Glutamatergic neuron (in vitro differentiated cells): ENCODE measurements around the gene CAV1. TPM values are rescaled to one million over a fixed set of nuclear protein-coding genes. Genes with fewer than 3 reads are reported as not detected.

Experiments
- DNase-seq: peaks from one replicate; pipeline ENCODE4 v3.0.0; 2022
- H3K27ac Mint-ChIP-seq: one replicate; pipeline ENCODE4 v1.8.0; 2020; ENCODE audit warnings: mild to moderate bottlenecking, mixed read lengths, inconsistent platforms; ENCODE audit not compliant: unreplicated experiment
- H3K27me3 Mint-ChIP-seq: one replicate; pipeline ENCODE4 v1.8.0; 2020; ENCODE audit warnings: mild to moderate bottlenecking, moderate library complexity, mixed read lengths, inconsistent platforms; ENCODE audit not compliant: unreplicated experiment
- H3K36me3 Mint-ChIP-seq: one replicate; pipeline ENCODE4 v1.8.0; 2020; ENCODE audit warnings: mild to moderate bottlenecking, mixed read lengths, inconsistent platforms; ENCODE audit not compliant: unreplicated experiment
- H3K4me1 Mint-ChIP-seq: one replicate; pipeline ENCODE4 v1.8.0; 2020; ENCODE audit warnings: mild to moderate bottlenecking, low read depth, mixed read lengths, inconsistent platforms; ENCODE audit not compliant: unreplicated experiment
- H3K4me3 Mint-ChIP-seq: one replicate; pipeline ENCODE4 v1.8.0; 2020; ENCODE audit warnings: mild to moderate bottlenecking, mixed read lengths, inconsistent platforms; ENCODE audit not compliant: unreplicated experiment
- H3K9me3 Mint-ChIP-seq: one replicate; pipeline ENCODE4 v1.8.0; 2020; ENCODE audit warnings: mild to moderate bottlenecking, moderate library complexity, mixed read lengths, inconsistent platforms; ENCODE audit not compliant: unreplicated experiment
- CTCF ChIP-seq: fragments of 200-600 bp; sonication (generic); IDR thresholded peaks from one replicate; pipeline ENCODE4 v1.5.0; 2021; ENCODE audit not compliant: partially characterized antibody, unreplicated experiment
- total RNA-seq: library from RNA; stranded (reverse); fragmentation: NEBNext Ultra II Directional; extraction: Animal tissue kit (Norgen Biotek cat#: 25700); gene quantifications from one replicate; pipeline ENCODE4 v1.2.1, GENCODE V29; 2021; ENCODE audit not compliant: unreplicated experiment

CAV1 gene
- total RNA-seq, 1 donor from 2014 or later = 0.78 TPM

GRCh38 chr7:116494472-116494871, 30.4 kb upstream of the CAV1 start:
- no peak overlapping the region for H3K4me3 Mint-ChIP-seq
- TF ChIP-seq CTCF = no peak
- no peaks in the 10 kb centered on the region for H3K4me1 Mint-ChIP-seq
- DNase-seq = no peak
- H3K27me3 Mint-ChIP-seq = no peaks in the 10 kb centered on the region
- no peaks in the 10 kb centered on the region for H3K36me3 Mint-ChIP-seq
- H3K9me3 Mint-ChIP-seq = no peaks in the 10 kb centered on the region
- no peak overlapping the region for H3K27ac Mint-ChIP-seq

- no peak overlapping the region for H3K27ac Mint-ChIP-seq
- H3K4me3 Mint-ChIP-seq = no peak overlapping the region
- peaks cover 6% of the 10 kb centered on the region for H3K4me1 Mint-ChIP-seq
- no peak for DNase-seq
- no peaks in the 10 kb centered on the region for H3K36me3 Mint-ChIP-seq
- H3K9me3 Mint-ChIP-seq = no peaks in the 10 kb centered on the region
- TF ChIP-seq CTCF = no peak
- H3K27me3 Mint-ChIP-seq = no peaks in the 10 kb centered on the region
Observed at GRCh38 chr7:116495736-116496135, 29.1 kb upstream of the CAV1 start.

GRCh38 chr7:116496653-116497052, 28.2 kb upstream of the CAV1 start:
- Mint-ChIP-seq H3K27me3 (no peaks in the 10 kb centered on the region), H3K36me3 (no peaks in the 10 kb centered on the region), H3K9me3 (no peaks in the 10 kb centered on the region), H3K4me1 (peaks cover 7% of the 10 kb centered on the region), H3K4me3 (no peak overlapping the region), H3K27ac (no peak overlapping the region)
- no peak for DNase-seq
- no peak for TF ChIP-seq CTCF

DNA sequence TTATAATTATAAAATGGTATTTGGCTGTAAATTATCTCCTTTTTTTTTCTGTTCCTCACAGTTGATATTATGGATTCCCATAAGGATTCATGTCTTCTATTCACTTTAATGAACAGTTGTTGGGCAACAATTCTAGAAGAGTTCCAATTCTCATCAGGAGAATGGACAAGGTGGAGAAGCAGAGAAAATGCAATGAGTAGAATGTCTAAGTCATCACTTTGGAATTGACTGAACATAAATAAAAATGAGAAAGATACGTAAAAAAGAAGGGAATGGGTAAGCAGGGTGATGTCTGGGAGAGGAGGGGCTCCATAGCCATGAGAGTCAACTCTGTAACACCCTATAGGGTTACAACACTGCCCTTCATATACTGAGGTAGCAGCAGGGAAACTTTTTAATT, 27.1 kb upstream of the CAV1 start:
- Mint-ChIP-seq H3K4me1 (peaks cover 7% of the 10 kb centered on the region), H3K9me3 (no peaks in the 10 kb centered on the region), H3K27me3 (no peaks in the 10 kb centered on the region), H3K27ac (no peak overlapping the region), H3K4me3 (no peak overlapping the region), H3K36me3 (no peaks in the 10 kb centered on the region)
- no peak for TF ChIP-seq CTCF
- no peak for DNase-seq

- Mint-ChIP-seq H3K4me1 (peaks cover 7% of the 10 kb centered on the region), H3K9me3 (no peaks in the 10 kb centered on the region), H3K27ac (no peak within 1 kb of the TSS), H3K27me3 (no peaks in the 10 kb centered on the region), H3K36me3 (no peaks in the 10 kb centered on the region), H3K4me3 (peak within 1 kb of the TSS; percentile 88)
- DNase-seq = peak; percentile 56
- TF ChIP-seq CTCF = no peak
Observed at GRCh38 chr7:116499168-116500077, 25.4 kb upstream of the CAV1 start, which contains the start of gene CAV2. Gene CAV2 (plus strand): TSS chr7:116499738. CDS start chr7:116499782, 44 bp downstream.
